H1 (cell line): ENCODE measurements around the gene PROM2. TPM values are rescaled to one million over a fixed set of nuclear protein-coding genes. Genes with fewer than 3 reads are reported as not detected.

Experiments
- CTCF ChIA-PET: fragments of 300-600 bp; sonication (Branson Sonifier 250); formaldehyde crosslinking; loops from one replicate; lab custom pipeline; 2021; ENCODE audit not compliant: partially characterized antibody; lab: Charles Lee
- POLR2A ChIA-PET: fragments of 300-600 bp; sonication (Branson Sonifier 250); formaldehyde crosslinking; loops from one replicate; lab custom pipeline; 2021; ENCODE audit warnings: inconsistent platforms; ENCODE audit not compliant: partially characterized antibody; lab: Charles Lee
- DNase-seq, 2 experiments: peaks; one replicate each; pipeline versions ENCODE4 v3.0.0 to v3.0.0-alpha.2; 2010 to 2022; ENCODE audit warnings: low spot score in 2 of 2, low read depth in 1 of 2, mixed read lengths in 1 of 2
- FAIRE-seq: peaks from 2 replicates; lab custom pipeline; 2011; peaks lifted over from hg19 to GRCh38; lab: Jason Lieb, UNC
- H2AFZ ChIP-seq: 2 replicates; pipeline ENCODE4 v1.8.1; 2012; ENCODE audit warnings: low read length, inconsistent platforms
- H2AK5ac ChIP-seq: 2 replicates; pipeline ENCODE4 v1.6.1; 2013; ENCODE audit warnings: low read depth, low read length
- H2BK120ac ChIP-seq: replicated peaks from 2 replicates; pipeline ENCODE3; 2013; ENCODE audit warnings: low read depth, low read length, inconsistent platforms
- H2BK12ac ChIP-seq: 2 replicates; pipeline ENCODE4 v1.6.1; 2013; ENCODE audit warnings: low read depth, low read length
- H2BK15ac ChIP-seq: 2 replicates; pipeline ENCODE4 v1.6.1; 2013; ENCODE audit warnings: low read length
- H2BK20ac ChIP-seq: 2 replicates; pipeline ENCODE4 v1.6.1; 2013; ENCODE audit warnings: low read length
- H2BK5ac ChIP-seq: 2 replicates; pipeline ENCODE4 v1.6.1; 2013; ENCODE audit warnings: low read depth, low read length
- H3K14ac ChIP-seq: 2 replicates; pipeline ENCODE4 v1.6.1; 2013; ENCODE audit warnings: inconsistent platforms; ENCODE audit not compliant: insufficient read length
- H3K18ac ChIP-seq: 2 replicates; pipeline ENCODE4 v1.6.1; 2013; ENCODE audit warnings: low read length; ENCODE audit errors: extremely low read depth
- H3K23ac ChIP-seq: 2 replicates; pipeline ENCODE4 v1.6.1; 2013; ENCODE audit warnings: inconsistent platforms; ENCODE audit not compliant: insufficient read length
- H3K23me2 ChIP-seq: 2 replicates; pipeline ENCODE4 v1.6.1; 2013; ENCODE audit warnings: low read depth, low read length
- H3K27ac ChIP-seq: 2 replicates; pipeline ENCODE4 v1.6.1; 2011; ENCODE audit warnings: low read depth, low read length, inconsistent platforms
- H3K27me3 ChIP-seq, 4 experiments: replicated peaks in 1 of 4; 1 replicate in 1 of 4; 2 replicates in 3 of 4; pipeline versions ENCODE4 v1.6.1 to v1.8.1; 2011 to 2013; ENCODE audit warnings: low read length in 3 of 4, mild to moderate bottlenecking in 3 of 4, inconsistent platforms in 2 of 4, mixed read lengths in 2 of 4, moderate library complexity in 1 of 4; ENCODE audit not compliant: control insufficient read depth in 3 of 4, insufficient read depth in 3 of 4; ENCODE audit errors: extremely low read depth in 1 of 4
- H3K36me3 ChIP-seq, 4 experiments: 2 replicates each; pipeline versions ENCODE4 v1.6.1 to v1.8.1; 2011 to 2013; ENCODE audit warnings: mild to moderate bottlenecking in 4 of 4, low read length in 3 of 4, moderate library complexity in 2 of 4, control low read depth in 1 of 4, inconsistent platforms in 1 of 4; ENCODE audit not compliant: insufficient read depth in 4 of 4, control insufficient read depth in 2 of 4
- H3K4ac ChIP-seq: replicated peaks from 2 replicates; pipeline ENCODE3; 2013; ENCODE audit warnings: low read length, low read depth, mixed read lengths, inconsistent platforms; ENCODE audit not compliant: insufficient read length
- H3K4me1 ChIP-seq, 4 experiments: replicated peaks in 1 of 4; 1 replicate in 1 of 4; 2 replicates in 3 of 4; pipeline versions ENCODE4 v1.6.1 to v1.8.1; 2011 to 2013; ENCODE audit warnings: low read length in 3 of 4, inconsistent platforms in 2 of 4, mixed read lengths in 1 of 4; ENCODE audit not compliant: insufficient read depth in 4 of 4, control insufficient read depth in 3 of 4
- H3K4me2 ChIP-seq, 2 experiments: 2 replicates each; pipeline versions ENCODE4 v1.6.1 to v1.8.1; 2011 to 2013; ENCODE audit warnings: low read depth in 2 of 2, low read length in 2 of 2, control low read depth in 1 of 2, inconsistent platforms in 1 of 2, mild to moderate bottlenecking in 1 of 2; ENCODE audit not compliant: insufficient read depth in 1 of 2
- H3K4me3 ChIP-seq, 4 experiments: fragments of 200-600, 300-600 bp in 1 of 4; sonication (generic), shearing (Covaris generic), sonication (Bioruptor Twin) in 1 of 4; 2 replicates each; pipeline versions ENCODE4 v1.5.1 to v1.8.1; 2011 to 2016; ENCODE audit warnings: low read length in 4 of 4, low read depth in 3 of 4, control low read depth in 2 of 4, inconsistent platforms in 2 of 4, mild to moderate bottlenecking in 2 of 4, mixed read lengths in 1 of 4, moderate library complexity in 1 of 4; ENCODE audit not compliant: insufficient read depth in 2 of 4; ENCODE audit errors: extremely low read depth in 1 of 4
- H3K56ac ChIP-seq: replicated peaks from 2 replicates; pipeline ENCODE3; 2013; ENCODE audit warnings: low read depth, mild to moderate bottlenecking, mixed read lengths, low read length, inconsistent platforms; ENCODE audit not compliant: insufficient read length
- H3K79me1 ChIP-seq: 2 replicates; pipeline ENCODE4 v1.6.1; 2013; ENCODE audit warnings: low read depth, low read length, control low read depth
- H3K79me2 ChIP-seq, 2 experiments: 2 replicates each; pipeline versions ENCODE4 v1.6.1 to v1.8.1; 2012 to 2013; ENCODE audit warnings: low read length in 2 of 2, mild to moderate bottlenecking in 2 of 2, inconsistent platforms in 1 of 2; ENCODE audit not compliant: insufficient read depth in 2 of 2, control insufficient read depth in 1 of 2
- H3K9ac ChIP-seq, 4 experiments: replicated peaks in 1 of 4; 1 replicate in 1 of 4; 2 replicates in 3 of 4; pipeline versions ENCODE4 v1.6.1 to v1.8.1; 2011 to 2013; ENCODE audit warnings: low read depth in 3 of 4, low read length in 3 of 4, control low read depth in 2 of 4, mild to moderate bottlenecking in 2 of 4, moderate library complexity in 2 of 4, inconsistent platforms in 1 of 4; ENCODE audit errors: extremely low read depth in 1 of 4
- H3K9me3 ChIP-seq, 2 experiments: 2 replicates each; pipeline versions ENCODE4 v1.6.1 to v1.8.1; 2012 to 2013; ENCODE audit warnings: mild to moderate bottlenecking in 2 of 2, moderate library complexity in 2 of 2, control low read depth in 1 of 2, inconsistent platforms in 1 of 2, low read depth in 1 of 2, low read length in 1 of 2, mixed read lengths in 1 of 2; ENCODE audit not compliant: insufficient read depth in 2 of 2
- H4K20me1 ChIP-seq, 2 experiments: replicated peaks in 1 of 2; 2 replicates each; pipeline versions ENCODE3 to v1.8.1; 2011 to 2013; ENCODE audit warnings: inconsistent platforms in 2 of 2, low read length in 2 of 2, mild to moderate bottlenecking in 1 of 2; ENCODE audit not compliant: insufficient read depth in 2 of 2, control insufficient read depth in 1 of 2
- H4K5ac ChIP-seq: 2 replicates; pipeline ENCODE4 v1.6.1; 2013; ENCODE audit warnings: low read length, low read depth, mixed read lengths, inconsistent platforms; ENCODE audit not compliant: insufficient read length
- H4K8ac ChIP-seq: 2 replicates; pipeline ENCODE4 v1.8.0; 2013; ENCODE audit warnings: mild to moderate bottlenecking, moderate library complexity, low read length, inconsistent platforms; ENCODE audit not compliant: insufficient read depth; ENCODE audit errors: extremely low read depth
- H4K91ac ChIP-seq: replicated peaks from 2 replicates; pipeline ENCODE3; 2013; ENCODE audit warnings: low read length, mixed read lengths, inconsistent platforms; ENCODE audit not compliant: insufficient read length
- BCL11A ChIP-seq, 2 experiments: IDR thresholded peaks; one replicate each; pipeline ENCODE4 v1.6.1; 2011; ENCODE audit warnings: low read depth in 2 of 2, low read length in 2 of 2, mild to moderate bottlenecking in 2 of 2
- CTCF ChIP-seq, 3 experiments: IDR thresholded peaks; 1 replicate in 2 of 3; 2 replicates in 1 of 3; pipeline versions ENCODE4 v1.5.1 to v1.6.1; 2011; ENCODE audit warnings: low read length in 3 of 3, mild to moderate bottlenecking in 3 of 3, inconsistent platforms in 2 of 3, low read depth in 1 of 3, moderate library complexity in 1 of 3; ENCODE audit not compliant: insufficient read depth in 1 of 3; ENCODE audit errors: control extremely low read depth in 1 of 3
- HDAC6 ChIP-seq: IDR thresholded peaks from one replicate; pipeline ENCODE4 v1.7.1; 2012; ENCODE audit warnings: low read depth, mild to moderate bottlenecking, inconsistent platforms, low read length, moderate library complexity
- POU5F1 ChIP-seq: IDR thresholded peaks from 2 replicates; pipeline ENCODE4 v1.6.1; 2011; ENCODE audit warnings: low read depth, mild to moderate bottlenecking, low read length, moderate library complexity
- RAD21 ChIP-seq, 2 experiments: IDR thresholded peaks in 1 of 2; conservative IDR thresholded peaks in 1 of 2; 2 replicates each; pipeline ENCODE4 v1.6.1; 2011; ENCODE audit warnings: low read depth in 2 of 2, low read length in 2 of 2, improper control_type of control experiment in 1 of 2, inconsistent platforms in 1 of 2, mild to moderate bottlenecking in 1 of 2, moderate library complexity in 1 of 2
- SIN3A ChIP-seq, 2 experiments: IDR thresholded peaks in 1 of 2; conservative IDR thresholded peaks in 1 of 2; 2 replicates each; pipeline ENCODE4 v1.6.1; 2011 to 2012; ENCODE audit warnings: low read length in 2 of 2, improper control_type of control experiment in 1 of 2, low read depth in 1 of 2, mild to moderate bottlenecking in 1 of 2
- WGBS, 2 experiments: shearing (Covaris generic) in 1 of 2; methylation state at CpG; one replicate each; pipeline versions ENCODE4 v1.1.6 to v1.1.7; 2013 to 2015; ENCODE audit warnings: low lambda C conversion rate in 2 of 2, mixed read lengths in 2 of 2, inconsistent platforms in 1 of 2, low coverage in 1 of 2, missing lambda C conversion rate in 1 of 2; ENCODE audit not compliant: insufficient replicate concordance in 2 of 2, insufficient coverage in 1 of 2, insufficient read length in 1 of 2; ENCODE audit errors: extremely low coverage in 1 of 2, missing lambda C conversion rate in 1 of 2; 5-methylcytosine and 5-hydroxymethylcytosine counted together
- polyA plus RNA-seq, 7 experiments: library from polyadenylated mRNA; depleted of rRNA in 3 of 7; stranded (reverse) in 5 of 7; unstranded in 2 of 7; fragments of >200 nt in 5 of 7; fragments of 200-250 nt in 2 of 7; gene quantifications; 1 replicate in 5 of 7; 2 replicates in 1 of 7; 4 replicates in 1 of 7; pipeline versions ENCODE4 v1.2.1 to v1.2.3, GENCODE V29; 2011 to 2013; ENCODE audit warnings: missing spikeins in 2 of 7, mixed read lengths in 2 of 7
- total RNA-seq: library from RNA; stranded (reverse); fragmentation: NEBNext Ultra II Directional; extraction: Animal tissue kit (Norgen Biotek cat#: 25700); gene quantifications from 2 replicates; pipeline ENCODE4 v1.2.1, GENCODE V29; 2021

The PROM2 gene
- total and polyA plus RNA-seq, 2 of the 8 experiments (the other 6 are each of a cell fraction or from before 2014, with no cell fraction given): 1.6 to 3.8 TPM

GRCh38 chr2:95232232-95232631 lies 42.0 kb upstream of the PROM2 start:
- Histone ChIP-seq H3K23me2 (no peaks in the 10 kb centered on the region), H3K79me1 (no peaks in the 10 kb centered on the region), H3K56ac (no peak overlapping the region), H3K4ac (no peak overlapping the region), H3K18ac (no peak overlapping the region), H3K79me2 (no peaks in the 10 kb centered on the region), H2BK5ac (no peak overlapping the region), H3K4me1 (no peaks in the 10 kb centered on the region), H3K4me3 (no peak overlapping the region), H3K27me3 (no peaks in the 10 kb centered on the region), H3K23ac (no peak overlapping the region), H4K91ac (no peak overlapping the region), H2BK20ac (no peak overlapping the region), H3K27ac (no peak overlapping the region), H2BK15ac (no peak overlapping the region), H4K5ac (no peak overlapping the region)
- no peak for DNase-seq
- no peak for TF ChIP-seq POU5F1
- TF ChIP-seq RAD21 (IDR thresholded peaks at IDR 0.05 in 1 of 2, conservative IDR thresholded peaks at IDR 0.05 in 1 of 2; ENCODE audit: low read depth in 2 of 2, low read length in 2 of 2): no peak
- no peak for TF ChIP-seq CTCF (IDR thresholded peaks at IDR 0.05; ENCODE audit: control extremely low read depth in 1 of 3, insufficient read depth in 1 of 3, low read depth in 1 of 3, low read length in 3 of 3)
- no peak for TF ChIP-seq HDAC6
- TF ChIP-seq SIN3A (conservative IDR thresholded peaks at IDR 0.05 in 1 of 2, IDR thresholded peaks at IDR 0.05 in 1 of 2; ENCODE audit: low read depth in 1 of 2, low read length in 2 of 2): no peak
- TF ChIP-seq BCL11A (IDR thresholded peaks at IDR 0.05; ENCODE audit: low read depth in 2 of 2, low read length in 2 of 2): no peak
- TF ChIP-seq, all 59 proteins: peak for 0
- Histone ChIP-seq H3K36me3 (no peaks in the 10 kb centered on the region), H2AFZ (no peak overlapping the region), H3K4me2 (no peak overlapping the region), H3K14ac (no peak overlapping the region), H2BK12ac (no peak overlapping the region), H3K9me3 (peaks cover 57 to 71% of the 10 kb centered on the region in 2 experiments), H2BK120ac (no peak overlapping the region), H4K8ac (no peak overlapping the region), H3K9ac (no peak overlapping the region), H4K20me1 (no peaks in the 10 kb centered on the region), H2AK5ac (no peak overlapping the region)
- whole genome bisulfite sequencing, 2 experiments: 85% methylated on average over 1 of the region's 1 CpG; no CpG with 5 or more reads in 1 of the 2 experiments
- no peak for FAIRE-seq
- POLR2A ChIA-PET: no interaction called here
- CTCF ChIA-PET: interaction anchor here (0.6 to 1.8 kb wide), 6 partner anchors 8 to 170 kb away, joined by 3 to 6 read pairs (median 4); partner anchors contain the start of gene FAHD2A
